DMS153 (cell line): Measurements from ENCODE around the gene HOXD12.

Source experiments
- DNase-seq: peaks from one replicate; lab custom pipeline; 2025; lab: John Stamatoyannopoulos, UW

The HOXD12 gene

GRCh38 chr2:176105078-176105729, 5.6 kb downstream of the HOXD12 start:
- DNase-seq: no peak

- no peak for DNase-seq
Measured at GRCh38 chr2:176105730-176106580, 6.4 kb downstream of the HOXD12 start.

GRCh38 chr2:176106581-176107539, 7.3 kb downstream of the HOXD12 start, which contains the start of gene HOXD11:
Gene HOXD11, plus strand, starts transcription at chr2:176107280. Its CDS starts 76 bp downstream, at chr2:176107356.
- DNase-seq: peak; percentile 91

DNA sequence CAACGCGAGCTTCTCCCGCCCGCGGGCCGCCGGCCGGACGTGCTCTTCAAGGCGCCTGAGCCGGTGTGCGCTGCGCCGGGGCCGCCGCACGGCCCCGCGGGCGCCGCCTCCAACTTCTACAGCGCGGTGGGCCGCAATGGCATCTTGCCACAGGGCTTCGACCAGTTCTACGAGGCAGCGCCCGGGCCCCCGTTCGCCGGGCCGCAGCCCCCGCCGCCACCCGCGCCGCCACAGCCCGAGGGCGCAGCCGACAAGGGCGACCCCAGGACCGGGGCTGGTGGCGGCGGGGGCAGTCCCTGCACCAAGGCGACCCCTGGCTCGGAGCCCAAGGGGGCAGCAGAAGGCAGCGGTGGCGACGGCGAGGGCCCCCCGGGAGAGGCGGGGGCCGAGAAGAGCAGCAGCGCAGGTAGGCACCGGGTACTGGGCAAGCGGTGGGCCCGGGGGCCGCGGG, 8.2 kb downstream of the HOXD12 start:
- DNase-seq: no peak

GRCh38 chr2:176109192-176109901, 9.8 kb downstream of the HOXD12 start:
- no peak for DNase-seq

DNA sequence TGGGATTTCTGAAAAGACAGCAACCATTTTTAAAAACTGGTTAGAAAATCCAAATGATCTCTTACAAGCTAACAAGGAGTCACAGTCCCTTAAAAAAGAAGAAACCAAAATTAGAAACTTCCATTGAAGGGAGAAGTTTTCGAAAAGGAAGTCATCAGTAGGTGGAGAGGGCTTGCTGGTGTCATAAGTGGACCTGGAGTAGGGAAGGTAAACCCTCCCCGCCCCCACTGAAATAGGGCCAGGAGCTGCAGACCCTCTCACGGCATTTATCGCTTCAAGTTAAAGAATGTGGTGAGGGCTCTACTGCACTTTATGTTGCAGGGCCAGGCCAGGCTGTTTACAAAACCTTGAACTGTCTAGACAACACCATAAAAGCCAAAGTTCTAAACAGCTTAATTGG, 10.4 kb downstream of the HOXD12 start:
- DNase-seq: no peak

GRCh38 chr2:176110415-176111308, 11.1 kb downstream of the HOXD12 start:
- no peak for DNase-seq

GRCh38 chr2:176111309-176111663, 11.7 kb downstream of the HOXD12 start:
- peak; percentile 83 for DNase-seq

- no peak for DNase-seq
Measured at GRCh38 chr2:176111846-176112374, 12.3 kb downstream of the HOXD12 start.

- DNase-seq: no peak
Measured at GRCh38 chr2:176112375-176113302, 13.0 kb downstream of the HOXD12 start.

DNA sequence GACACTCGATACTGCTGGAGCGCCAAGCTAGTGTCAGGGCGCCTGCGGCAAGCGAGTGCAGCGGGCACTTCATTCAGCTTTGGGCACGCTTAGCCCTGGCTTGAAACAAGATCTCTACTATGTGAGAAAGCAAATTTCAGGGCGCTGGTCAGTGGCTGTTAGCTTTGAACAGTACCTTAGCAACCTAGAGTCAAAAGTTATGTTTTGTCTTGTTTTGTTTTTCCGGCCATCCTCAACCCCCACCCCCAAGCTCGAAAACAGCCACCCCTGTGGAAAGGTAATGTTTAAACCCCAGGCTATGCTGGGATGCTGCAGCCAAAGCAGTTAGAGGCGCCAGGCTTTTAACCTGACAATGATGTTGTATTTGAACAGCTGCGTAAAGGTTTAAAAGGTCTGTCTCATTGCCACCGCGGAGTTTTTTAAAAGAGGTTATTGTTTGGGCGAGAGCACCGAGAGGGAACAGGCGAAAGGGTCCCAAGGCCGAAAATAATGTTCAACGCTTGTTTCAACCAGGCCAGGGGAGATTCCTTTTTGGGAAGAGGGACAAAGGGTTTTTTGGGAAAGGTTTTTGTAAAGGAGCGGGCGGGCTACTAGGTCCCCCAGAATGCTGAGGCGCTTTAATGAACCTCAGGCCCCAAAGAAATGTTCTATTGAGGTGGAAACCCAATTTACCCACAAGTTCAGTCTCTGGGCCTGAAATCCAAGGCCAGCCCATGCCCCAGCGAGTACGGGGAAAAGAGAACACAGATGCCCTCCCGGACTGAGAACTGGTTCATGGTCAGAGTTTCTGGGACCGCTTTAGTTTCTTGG, 14.7 kb downstream of the HOXD12 start:
- DNase-seq: peak; percentile 99

- no peak for DNase-seq
Measured at GRCh38 chr2:176114930-176115625, 15.5 kb downstream of the HOXD12 start.

DNA sequence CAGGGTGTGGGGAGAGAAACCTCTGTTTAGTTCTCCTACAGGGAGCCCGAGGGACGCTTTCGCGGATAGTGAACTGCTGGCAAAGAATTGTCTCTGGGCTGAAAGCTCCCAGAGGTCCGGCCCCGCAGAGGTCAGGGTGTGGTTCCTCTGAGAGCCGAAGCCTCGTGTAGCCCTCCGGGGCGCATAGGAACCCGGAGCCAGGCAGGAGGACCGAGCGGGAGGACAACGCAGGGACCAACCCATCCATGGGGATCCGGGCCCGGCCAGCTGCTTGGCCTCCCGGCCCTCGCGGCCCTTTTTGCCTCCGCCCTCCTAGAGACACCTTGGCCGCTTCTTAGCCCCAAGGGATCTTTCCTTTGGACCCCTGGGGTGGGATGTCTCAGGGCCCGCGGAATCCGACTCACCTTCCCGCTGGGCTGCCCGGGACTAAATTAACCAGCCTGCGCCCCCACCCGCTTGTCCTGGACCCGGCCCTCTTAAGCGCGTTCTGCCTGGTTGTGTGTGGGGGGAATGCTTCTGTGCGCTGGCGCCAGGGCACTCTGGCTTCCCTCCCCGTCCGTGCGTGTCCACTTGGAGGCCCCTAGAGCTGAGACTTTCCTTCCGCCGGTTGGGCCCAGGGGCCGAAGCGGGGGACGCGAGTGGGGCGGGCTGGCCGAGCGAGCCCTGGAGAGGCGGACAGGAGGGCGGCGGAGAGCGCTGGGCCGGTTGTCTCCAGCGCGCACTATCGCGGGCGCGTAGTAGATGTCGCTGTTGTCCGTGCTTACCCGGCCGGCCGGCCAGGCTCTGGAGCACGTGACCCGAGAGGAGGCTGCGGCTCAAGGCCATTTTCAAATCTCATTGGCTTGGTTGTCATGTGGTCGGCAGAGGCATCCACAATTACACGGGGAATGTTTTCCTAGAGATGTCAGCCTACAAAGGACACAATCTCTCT, 16.6 kb downstream of the HOXD12 start, which contains the start of gene HOXD10:
Gene HOXD10, plus strand, starts transcription at position 896 of the 931 bp plus-strand sequence. CDS start 56 bp downstream, outside the sequence.
- DNase-seq: peak; percentile 94

DNA sequence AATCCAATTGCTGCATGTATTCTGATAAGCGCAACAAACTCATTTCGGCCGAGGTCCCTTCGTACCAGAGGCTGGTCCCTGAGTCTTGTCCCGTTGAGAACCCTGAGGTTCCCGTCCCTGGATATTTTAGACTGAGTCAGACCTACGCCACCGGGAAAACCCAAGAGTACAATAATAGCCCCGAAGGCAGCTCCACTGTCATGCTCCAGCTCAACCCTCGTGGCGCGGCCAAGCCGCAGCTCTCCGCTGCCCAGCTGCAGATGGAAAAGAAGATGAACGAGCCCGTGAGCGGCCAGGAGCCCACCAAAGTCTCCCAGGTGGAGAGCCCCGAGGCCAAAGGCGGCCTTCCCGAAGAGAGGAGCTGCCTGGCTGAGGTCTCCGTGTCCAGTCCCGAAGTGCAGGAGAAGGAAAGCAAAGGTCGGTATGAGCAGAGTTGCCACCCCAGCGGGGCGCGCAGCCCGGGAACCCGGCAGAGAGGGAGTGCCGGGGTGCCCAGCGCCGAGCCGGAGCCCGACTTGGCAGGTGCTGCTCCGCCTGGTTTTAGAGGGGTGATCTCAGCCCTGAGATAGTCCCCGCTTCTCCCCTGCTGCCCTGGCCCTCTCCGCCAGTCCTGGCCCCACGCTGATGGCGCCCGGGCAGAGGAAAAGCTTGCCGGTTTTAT, 17.7 kb downstream of the HOXD12 start:
- no peak for DNase-seq

GRCh38 chr2:176117823-176118371, 18.3 kb downstream of the HOXD12 start:
- no peak for DNase-seq
